ENCODE measurements around the gene KISS1. TPM values are rescaled to one million over a fixed set of nuclear protein-coding genes. Genes with fewer than 3 reads are reported as not detected.
"Not testable (repeated sequence)": the region's sequence is repeated elsewhere in the genome, so short reads cannot be mapped to it uniquely, and the experiment has no call there.

Gene KISS1
- total and polyA plus RNA-seq, 2 donors (not counting 1 experiment from before 2014, with no cell fraction given): 0.17 to 0.52 TPM

DNA sequence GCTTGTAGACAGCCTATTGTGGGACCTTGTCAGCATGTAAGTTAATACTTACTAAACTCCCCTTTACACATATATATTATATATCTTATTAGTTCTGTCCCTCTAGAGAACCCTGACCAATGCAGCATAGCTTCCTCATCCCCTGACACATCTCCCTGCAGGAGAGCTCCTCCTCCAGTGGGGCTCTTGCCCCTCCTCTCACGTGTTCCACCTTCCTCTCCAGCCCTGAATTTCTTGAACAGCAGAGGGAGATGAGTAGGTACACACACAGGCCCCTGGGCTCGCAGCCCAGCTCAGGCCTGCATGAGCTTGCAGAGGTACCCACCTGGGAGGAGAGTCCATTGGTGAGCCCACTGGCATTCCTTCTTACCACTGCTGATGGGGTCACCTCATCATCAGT, 44.8 kb upstream of the KISS1 start:
- Histone ChIP-seq H3K4me2 (ENCODE audit: extremely low read depth, insufficient read depth, low read length) (no peak overlapping the region), H3K79me2 (ENCODE audit: control insufficient read depth, insufficient read depth, low read length) (no peaks in the 10 kb centered on the region), H2AFZ (ENCODE audit: low read length) (no peak overlapping the region), H3K4me3 (replicated peaks in 1 of 4; ENCODE audit: control extremely low read depth in 1 of 4, insufficient read depth in 1 of 4, low read depth in 3 of 4, low read length in 4 of 4) (no peak overlapping the region), H4K20me1 (ENCODE audit: control insufficient read depth, extremely low read depth, insufficient read depth, low read length) (no peaks in the 10 kb centered on the region), H3K9ac (ENCODE audit: insufficient read depth, low read length) (no peak overlapping the region), H3K4me1 (ENCODE audit: control insufficient read depth, extremely low read depth, insufficient read depth, low read length) (no peaks in the 10 kb centered on the region), H3K27me3 (ENCODE audit: control insufficient read depth, insufficient read depth, low read length) (no peaks in the 10 kb centered on the region), H3K36me3 (ENCODE audit: control insufficient read depth, insufficient read depth, low read length) (no peaks in the 10 kb centered on the region), H3K9me3 (ENCODE audit: control insufficient read depth, insufficient read depth, low read depth, low read length) (no peaks in the 10 kb centered on the region), H3K27ac (ENCODE audit: insufficient read depth, low read length) (no peak overlapping the region)
- TF ChIP-seq CTCF (conservative IDR thresholded peaks at IDR 0.05 in 1 of 2, IDR thresholded peaks at IDR 0.05 in 1 of 2; ENCODE audit: low read depth in 1 of 2, low read length in 2 of 2) (no peak), EZH2 (IDR thresholded peaks at IDR 0.05; ENCODE audit: low read length, missing control alignments) (no peak)
- no peak for DNase-seq (ENCODE audit: low read depth in 2 of 2)

- Histone ChIP-seq H3K4me2 (ENCODE audit: extremely low read depth, insufficient read depth, low read length) (no peak overlapping the region), H2AFZ (ENCODE audit: low read length) (no peak overlapping the region), H4K20me1 (ENCODE audit: control insufficient read depth, extremely low read depth, insufficient read depth, low read length) (no peaks in the 10 kb centered on the region), H3K4me3 (replicated peaks in 1 of 4; ENCODE audit: control extremely low read depth in 1 of 4, insufficient read depth in 1 of 4, low read depth in 3 of 4, low read length in 4 of 4) (no peak overlapping the region), H3K4me1 (ENCODE audit: control insufficient read depth, extremely low read depth, insufficient read depth, low read length) (no peaks in the 10 kb centered on the region), H3K36me3 (ENCODE audit: control insufficient read depth, insufficient read depth, low read length) (no peaks in the 10 kb centered on the region), H3K79me2 (ENCODE audit: control insufficient read depth, insufficient read depth, low read length) (no peaks in the 10 kb centered on the region), H3K9ac (ENCODE audit: insufficient read depth, low read length) (no peak overlapping the region), H3K27ac (ENCODE audit: insufficient read depth, low read length) (no peak overlapping the region), H3K9me3 (ENCODE audit: control insufficient read depth, insufficient read depth, low read depth, low read length) (no peaks in the 10 kb centered on the region), H3K27me3 (ENCODE audit: control insufficient read depth, insufficient read depth, low read length) (no peaks in the 10 kb centered on the region)
- no peak for DNase-seq (ENCODE audit: low read depth in 2 of 2)
- TF ChIP-seq EZH2 (IDR thresholded peaks at IDR 0.05; ENCODE audit: low read length, missing control alignments) (no peak), CTCF (conservative IDR thresholded peaks at IDR 0.05 in 1 of 2, IDR thresholded peaks at IDR 0.05 in 1 of 2; ENCODE audit: low read depth in 1 of 2, low read length in 2 of 2) (no peak)
Measured at GRCh38 chr1:204240233-204240632, 43.9 kb upstream of the KISS1 start.

DNA sequence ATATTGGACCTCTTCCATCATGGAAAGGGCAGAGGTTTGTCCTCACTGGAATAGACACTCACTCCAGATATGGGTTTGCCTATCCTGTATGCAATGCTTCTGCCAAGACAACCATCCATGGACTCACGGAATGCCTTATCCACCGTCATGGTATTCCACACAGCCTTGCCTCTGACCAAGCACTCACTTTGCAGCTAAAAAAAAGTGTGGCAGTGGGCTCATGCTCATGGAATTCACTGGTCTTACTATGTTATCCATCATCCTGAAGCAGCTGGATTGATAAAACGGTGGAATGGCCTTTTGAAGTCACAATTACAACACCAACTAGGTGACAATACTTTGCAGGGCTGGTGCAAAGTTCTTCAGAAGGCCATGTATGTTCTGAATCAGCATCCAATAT, 43.1 kb upstream of the KISS1 start:
- H3K9ac ChIP-seq (ENCODE audit: insufficient read depth, low read length); H3K4me1 ChIP-seq (ENCODE audit: control insufficient read depth, extremely low read depth, insufficient read depth, low read length); H3K27me3 ChIP-seq (ENCODE audit: control insufficient read depth, insufficient read depth, low read length); H3K4me2 ChIP-seq (ENCODE audit: extremely low read depth, insufficient read depth, low read length); H4K20me1 ChIP-seq (ENCODE audit: control insufficient read depth, extremely low read depth, insufficient read depth, low read length); H3K79me2 ChIP-seq (ENCODE audit: control insufficient read depth, insufficient read depth, low read length); H3K36me3 ChIP-seq (ENCODE audit: control insufficient read depth, insufficient read depth, low read length); H3K27ac ChIP-seq (ENCODE audit: insufficient read depth, low read length); H3K9me3 ChIP-seq (ENCODE audit: control insufficient read depth, insufficient read depth, low read depth, low read length); H2AFZ ChIP-seq (ENCODE audit: low read length); DNase-seq (ENCODE audit: low read depth in 2 of 2); H3K4me3 ChIP-seq (replicated peaks in 1 of 4; ENCODE audit: control extremely low read depth in 1 of 4, insufficient read depth in 1 of 4, low read depth in 3 of 4, low read length in 4 of 4): not testable (repeated sequence)

- H4K20me1 ChIP-seq (ENCODE audit: control insufficient read depth, extremely low read depth, insufficient read depth, low read length); H3K9ac ChIP-seq (ENCODE audit: insufficient read depth, low read length); H3K4me1 ChIP-seq (ENCODE audit: control insufficient read depth, extremely low read depth, insufficient read depth, low read length); H3K27ac ChIP-seq (ENCODE audit: insufficient read depth, low read length); H2AFZ ChIP-seq (ENCODE audit: low read length); H3K27me3 ChIP-seq (ENCODE audit: control insufficient read depth, insufficient read depth, low read length); H3K36me3 ChIP-seq (ENCODE audit: control insufficient read depth, insufficient read depth, low read length); H3K4me3 ChIP-seq (replicated peaks in 1 of 4; ENCODE audit: control extremely low read depth in 1 of 4, insufficient read depth in 1 of 4, low read depth in 3 of 4, low read length in 4 of 4); DNase-seq (ENCODE audit: low read depth in 2 of 2); H3K9me3 ChIP-seq (ENCODE audit: control insufficient read depth, insufficient read depth, low read depth, low read length); H3K4me2 ChIP-seq (ENCODE audit: extremely low read depth, insufficient read depth, low read length); H3K79me2 ChIP-seq (ENCODE audit: control insufficient read depth, insufficient read depth, low read length): not testable (repeated sequence)
Measured at GRCh38 chr1:204238520-204238919, 42.2 kb upstream of the KISS1 start.

DNA sequence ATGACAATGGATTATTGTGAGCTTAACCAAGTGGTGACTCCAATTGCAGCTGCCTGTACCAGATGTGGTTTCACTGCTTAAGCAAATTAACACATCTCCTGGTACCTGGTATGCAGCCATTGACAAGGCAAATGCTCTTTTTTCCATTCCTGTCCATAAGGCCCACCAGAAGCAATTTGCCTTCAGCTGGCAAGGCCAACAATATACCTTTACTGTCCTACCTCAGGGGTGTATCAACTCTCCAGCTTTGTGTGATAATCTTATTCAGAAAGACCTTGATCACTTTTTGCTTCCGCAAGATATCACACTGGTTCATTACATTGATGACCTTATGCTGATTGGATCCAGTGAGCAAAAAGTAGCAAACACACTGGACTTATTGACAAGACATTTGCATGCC, 41.2 kb upstream of the KISS1 start:
- H3K4me3 ChIP-seq (replicated peaks in 1 of 4; ENCODE audit: control extremely low read depth in 1 of 4, insufficient read depth in 1 of 4, low read depth in 3 of 4, low read length in 4 of 4); H2AFZ ChIP-seq (ENCODE audit: low read length); H4K20me1 ChIP-seq (ENCODE audit: control insufficient read depth, extremely low read depth, insufficient read depth, low read length); H3K4me1 ChIP-seq (ENCODE audit: control insufficient read depth, extremely low read depth, insufficient read depth, low read length); DNase-seq (ENCODE audit: low read depth in 2 of 2); H3K27ac ChIP-seq (ENCODE audit: insufficient read depth, low read length); H3K9ac ChIP-seq (ENCODE audit: insufficient read depth, low read length); H3K9me3 ChIP-seq (ENCODE audit: control insufficient read depth, insufficient read depth, low read depth, low read length); H3K4me2 ChIP-seq (ENCODE audit: extremely low read depth, insufficient read depth, low read length); H3K27me3 ChIP-seq (ENCODE audit: control insufficient read depth, insufficient read depth, low read length); H3K79me2 ChIP-seq (ENCODE audit: control insufficient read depth, insufficient read depth, low read length); H3K36me3 ChIP-seq (ENCODE audit: control insufficient read depth, insufficient read depth, low read length): not testable (repeated sequence)
